Prostate gland (tissue), 2 donors: Measurements from ENCODE around the gene PARP1.
"Not testable (repeated sequence)": the region's sequence is repeated elsewhere in the genome, so short reads cannot be mapped to it uniquely, and the experiment has no call there.

Experiments
- CTCF ChIP-seq, 4 experiments: fragments of 200-600 bp in 2 of 4; fragments of 450-650 bp in 2 of 4; sonication (generic) in 2 of 4; IDR thresholded peaks; 1 replicate in 3 of 4; 2 replicates in 1 of 4; pipeline ENCODE4 v1.5.1; 2016 to 2019; ENCODE audit warnings: antibody characterized with exemption in 4 of 4, mild to moderate bottlenecking in 2 of 4, moderate library complexity in 2 of 4
- POLR2AphosphoS5 ChIP-seq: sonication (generic); formaldehyde crosslinking; IDR thresholded peaks from one replicate; pipeline ENCODE4 v1.6.1; 2017; ENCODE audit warnings: antibody characterized with exemption

- TF ChIP-seq POLR2AphosphoS5; CTCF (IDR thresholded peaks at IDR 0.05): not testable (repeated sequence)
Measured at GRCh38 chr1:226426395-226426794, 18.5 kb upstream of the PARP1 start.
